Muscle layer of colon (tissue), 2 donors: ENCODE measurements around the gene ZNF710.
"Not testable (repeated sequence)": the region's sequence is repeated elsewhere in the genome, so short reads cannot be mapped to it uniquely, and the experiment has no call there.

Experiments
- H3K27ac ChIP-seq: one replicate; pipeline ENCODE4 v1.7.0; 2013; ENCODE audit warnings: low read depth, mild to moderate bottlenecking, low read length, moderate library complexity
- H3K27me3 ChIP-seq, 2 donors: one replicate each; pipeline ENCODE4 v1.7.0; 2013; ENCODE audit warnings: low read length in 2 of 2, mild to moderate bottlenecking in 2 of 2; ENCODE audit not compliant: insufficient read depth in 2 of 2, control insufficient read depth in 1 of 2
- H3K36me3 ChIP-seq: one replicate; pipeline ENCODE4 v1.7.0; 2013; ENCODE audit warnings: mild to moderate bottlenecking, low read length; ENCODE audit not compliant: insufficient read depth
- H3K4me1 ChIP-seq: one replicate; pipeline ENCODE4 v1.7.0; 2013; ENCODE audit warnings: mild to moderate bottlenecking, low read length; ENCODE audit not compliant: insufficient read depth
- H3K4me3 ChIP-seq, 2 donors: one replicate each; pipeline ENCODE4 v1.7.0; 2013; ENCODE audit warnings: low read length in 2 of 2, low read depth in 1 of 2, mild to moderate bottlenecking in 1 of 2, moderate library complexity in 1 of 2
- H3K9ac ChIP-seq: one replicate; pipeline ENCODE4 v1.7.0; 2013; ENCODE audit warnings: low read length
- H3K9me3 ChIP-seq: one replicate; pipeline ENCODE4 v1.7.0; 2013; ENCODE audit warnings: mild to moderate bottlenecking, low read length
- donor health status: abdominal sarcoma.
- donor health status: Adenocarcinoma of cecum.

Gene ZNF710, protein sequence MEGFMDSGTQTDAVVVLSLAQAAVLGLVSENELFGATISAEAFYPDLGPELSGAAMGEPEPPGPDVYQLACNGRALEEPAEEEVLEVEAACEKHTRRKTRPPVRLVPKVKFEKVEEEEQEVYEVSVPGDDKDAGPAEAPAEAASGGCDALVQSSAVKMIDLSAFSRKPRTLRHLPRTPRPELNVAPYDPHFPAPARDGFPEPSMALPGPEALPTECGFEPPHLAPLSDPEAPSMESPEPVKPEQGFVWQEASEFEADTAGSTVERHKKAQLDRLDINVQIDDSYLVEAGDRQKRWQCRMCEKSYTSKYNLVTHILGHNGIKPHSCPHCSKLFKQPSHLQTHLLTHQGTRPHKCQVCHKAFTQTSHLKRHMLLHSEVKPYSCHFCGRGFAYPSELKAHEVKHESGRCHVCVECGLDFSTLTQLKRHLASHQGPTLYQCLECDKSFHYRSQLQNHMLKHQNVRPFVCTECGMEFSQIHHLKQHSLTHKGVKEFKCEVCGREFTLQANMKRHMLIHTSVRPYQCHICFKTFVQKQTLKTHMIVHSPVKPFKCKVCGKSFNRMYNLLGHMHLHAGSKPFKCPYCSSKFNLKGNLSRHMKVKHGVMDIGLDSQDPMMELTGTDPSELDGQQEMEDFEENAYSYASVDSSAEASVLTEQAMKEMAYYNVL

DNA sequence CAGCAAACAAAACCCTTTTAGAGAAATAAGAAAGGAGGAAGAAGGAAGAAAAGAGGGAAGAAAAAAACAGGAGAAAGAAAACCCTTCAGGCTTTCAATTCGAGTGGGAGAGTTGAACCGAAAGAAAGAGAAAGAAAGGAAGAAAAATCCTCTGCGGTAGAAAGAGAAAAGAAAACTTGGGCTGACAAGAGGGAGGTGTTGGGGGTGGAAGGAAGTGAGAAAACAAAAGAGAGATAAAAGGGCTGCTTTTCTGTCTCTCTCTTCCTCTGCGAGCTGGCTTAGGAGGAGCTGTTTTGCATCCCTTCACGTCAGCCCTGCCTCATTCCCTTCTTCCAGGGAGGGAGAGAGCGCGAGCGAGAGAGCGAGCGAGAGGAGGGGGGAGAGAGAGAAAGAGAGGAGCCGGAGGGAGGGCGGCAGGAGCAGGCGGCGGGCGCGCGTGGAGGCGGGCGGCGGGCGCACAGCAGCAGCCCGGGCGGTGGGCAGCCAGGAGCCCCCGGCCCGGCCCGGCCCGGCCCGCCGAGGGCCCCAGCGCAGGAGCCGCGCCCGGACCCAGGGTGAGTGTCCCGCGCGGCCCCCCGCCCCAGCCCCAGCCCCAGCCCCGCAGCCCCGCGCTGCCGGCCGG, at the start of gene ZNF710:
Gene ZNF710 (plus strand): TSS at position 263 of the 621 bp plus-strand sequence. CDS start 65,814 bp downstream, outside the sequence.
- Histone ChIP-seq H3K4me1 (peaks cover 36% of the 10 kb centered on the region), H3K4me3 (peak within 1 kb of the TSS; percentile 65 to 75)

DNA sequence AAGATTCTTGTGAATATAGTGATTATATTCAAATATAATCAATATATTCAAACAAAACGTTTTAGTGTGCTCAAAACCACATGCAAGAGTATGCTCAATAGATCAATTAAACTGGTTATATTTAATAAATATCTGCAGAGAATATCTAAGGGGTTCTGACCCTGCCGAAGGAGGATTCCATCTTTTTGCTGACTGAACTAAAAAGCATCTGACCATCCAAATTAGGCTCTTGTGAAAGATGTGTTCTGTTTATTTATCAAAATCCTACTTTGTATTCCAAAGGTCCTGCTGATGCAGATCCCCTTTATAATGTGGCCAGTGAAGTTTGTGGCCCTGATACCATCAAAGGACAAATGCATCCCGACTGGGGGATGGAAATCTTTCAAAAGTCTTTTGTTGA, 46.6 kb upstream of the ZNF710 start:
- no peak overlapping the region for H3K9ac ChIP-seq
- H3K9me3 ChIP-seq: no peaks in the 10 kb centered on the region
- no peak overlapping the region for H3K4me3 ChIP-seq
- H3K36me3 ChIP-seq: no peaks in the 10 kb centered on the region
- no peaks in the 10 kb centered on the region for H3K27me3 ChIP-seq
- H3K4me1 ChIP-seq: no peaks in the 10 kb centered on the region
- no peak overlapping the region for H3K27ac ChIP-seq

More for the DNA sequence above, at the start of gene ZNF710:
- H3K9ac ChIP-seq: peak within 1 kb of the TSS; percentile 77
- no peaks in the 10 kb centered on the region for H3K27me3 ChIP-seq
- H3K27ac ChIP-seq: peak within 1 kb of the TSS; percentile 89
- H3K36me3 ChIP-seq: no peaks in the 10 kb centered on the region
- no peaks in the 10 kb centered on the region for H3K9me3 ChIP-seq

DNA sequence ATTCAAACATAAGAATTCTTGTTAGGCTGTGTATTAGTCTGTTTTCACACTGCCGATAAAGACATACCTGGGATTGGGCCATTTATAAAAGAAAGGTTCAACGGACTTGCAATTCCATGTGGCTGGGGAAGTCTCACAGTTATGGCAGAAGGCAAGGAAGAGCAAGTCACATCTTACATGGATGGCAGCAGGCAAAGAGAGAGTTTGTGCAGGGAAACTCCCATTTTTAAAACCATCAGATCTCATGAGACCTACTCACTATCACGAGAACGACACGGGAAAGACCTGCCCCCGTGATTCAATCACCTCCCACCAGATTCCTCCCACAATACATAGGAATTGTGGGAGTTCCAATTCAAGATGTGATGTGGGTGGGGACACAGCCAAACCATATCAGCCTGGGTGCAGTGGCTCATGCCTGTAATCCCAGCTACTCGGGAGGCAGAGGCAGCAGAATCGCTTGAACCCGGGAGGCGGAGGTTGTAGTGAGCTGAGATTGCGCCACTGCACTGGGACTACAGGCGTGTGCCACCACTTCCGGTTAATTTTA, 45.6 kb upstream of the ZNF710 start:
- not testable (repeated sequence) for H3K9ac ChIP-seq, H3K27me3 ChIP-seq, H3K36me3 ChIP-seq, H3K27ac ChIP-seq, H3K4me3 ChIP-seq, H3K9me3 ChIP-seq, H3K4me1 ChIP-seq

DNA sequence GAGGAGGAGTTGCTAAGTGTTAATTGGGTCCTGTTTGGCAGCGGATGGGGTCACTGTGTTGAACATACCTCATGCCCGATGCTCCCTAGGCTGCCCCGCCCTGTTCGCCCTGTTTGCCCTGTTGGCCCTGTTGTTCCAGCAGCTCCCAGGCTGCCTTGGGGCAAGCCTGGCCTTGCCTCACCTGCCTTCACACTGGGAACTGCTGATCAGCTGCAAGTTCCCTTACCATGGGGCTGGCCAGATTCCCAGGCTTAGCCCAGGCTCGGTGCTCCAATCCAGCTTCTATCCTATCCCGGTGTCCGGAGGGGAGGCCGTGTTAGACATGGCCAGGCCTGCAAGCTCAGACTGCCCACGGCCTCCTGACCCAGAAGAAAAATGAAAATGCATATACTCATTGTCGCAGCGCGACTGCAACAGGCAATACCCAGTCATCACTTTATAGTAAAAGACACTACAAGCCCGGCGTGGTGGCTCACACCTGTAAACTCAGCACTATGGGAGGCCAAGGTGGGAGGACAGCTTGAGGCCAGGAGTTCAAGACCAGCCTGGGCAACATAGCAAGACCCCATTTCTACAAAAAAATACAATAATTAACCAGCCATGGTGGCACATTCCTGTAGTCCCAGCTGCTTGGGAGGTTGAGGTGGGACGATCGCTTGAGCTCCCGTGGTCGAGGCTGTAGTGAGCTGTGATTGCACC, 42.9 kb upstream of the ZNF710 start:
- H3K4me3 ChIP-seq: no peak overlapping the region
- no peak overlapping the region for H3K27ac ChIP-seq
- no peak overlapping the region for H3K9ac ChIP-seq
- H3K4me1 ChIP-seq: no peaks in the 10 kb centered on the region
- H3K36me3 ChIP-seq: no peaks in the 10 kb centered on the region
- no peaks in the 10 kb centered on the region for H3K9me3 ChIP-seq
- no peaks in the 10 kb centered on the region for H3K27me3 ChIP-seq

DNA sequence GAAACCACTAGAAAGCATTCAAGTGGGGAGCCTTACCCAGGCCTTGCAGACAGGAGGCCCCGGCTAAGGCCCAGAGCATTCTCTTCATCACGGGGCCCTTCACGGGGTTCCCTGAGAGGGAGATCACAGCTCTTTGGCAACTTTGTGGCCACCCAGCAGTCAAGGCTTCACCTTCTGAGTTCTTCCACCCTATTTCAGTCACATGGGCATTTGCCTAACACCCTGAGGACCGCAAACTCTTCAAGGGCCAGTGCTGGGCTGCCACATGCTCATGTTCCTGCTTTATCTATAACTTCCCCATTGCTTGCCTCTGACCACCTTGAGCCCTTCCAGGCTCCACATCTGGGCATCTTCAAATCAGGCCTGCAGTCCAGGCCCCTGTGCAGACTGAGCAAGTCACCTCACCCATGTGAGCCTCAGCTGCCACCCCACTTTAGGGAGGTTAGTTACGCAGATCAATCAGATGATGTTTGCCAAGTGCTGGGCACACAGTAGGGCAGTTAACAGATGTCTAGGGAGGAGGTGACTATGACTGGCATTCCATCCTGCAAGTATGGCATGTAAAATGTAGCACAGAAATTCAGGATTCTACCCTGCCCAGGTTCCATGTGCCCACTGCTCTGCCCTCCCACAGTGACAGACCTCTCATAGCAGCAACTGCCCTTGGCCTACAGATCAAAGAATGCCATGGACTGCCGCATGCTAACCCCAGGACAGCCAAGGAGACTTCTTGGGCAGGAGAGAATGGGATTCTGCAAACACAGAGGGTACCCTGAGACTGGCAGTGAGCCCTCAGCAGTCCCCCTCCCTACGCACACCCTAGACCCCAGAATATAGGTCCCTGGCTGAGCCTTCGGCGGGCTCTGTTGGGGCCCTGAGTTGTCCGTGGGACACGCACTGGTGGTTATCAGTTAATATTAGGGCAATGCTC, 37.6 kb upstream of the ZNF710 start:
- Histone ChIP-seq H3K27ac (no peak overlapping the region), H3K9me3 (no peaks in the 10 kb centered on the region), H3K36me3 (no peaks in the 10 kb centered on the region), H3K27me3 (no peaks in the 10 kb centered on the region), H3K4me3 (no peak overlapping the region), H3K4me1 (no peaks in the 10 kb centered on the region), H3K9ac (no peak overlapping the region)

DNA sequence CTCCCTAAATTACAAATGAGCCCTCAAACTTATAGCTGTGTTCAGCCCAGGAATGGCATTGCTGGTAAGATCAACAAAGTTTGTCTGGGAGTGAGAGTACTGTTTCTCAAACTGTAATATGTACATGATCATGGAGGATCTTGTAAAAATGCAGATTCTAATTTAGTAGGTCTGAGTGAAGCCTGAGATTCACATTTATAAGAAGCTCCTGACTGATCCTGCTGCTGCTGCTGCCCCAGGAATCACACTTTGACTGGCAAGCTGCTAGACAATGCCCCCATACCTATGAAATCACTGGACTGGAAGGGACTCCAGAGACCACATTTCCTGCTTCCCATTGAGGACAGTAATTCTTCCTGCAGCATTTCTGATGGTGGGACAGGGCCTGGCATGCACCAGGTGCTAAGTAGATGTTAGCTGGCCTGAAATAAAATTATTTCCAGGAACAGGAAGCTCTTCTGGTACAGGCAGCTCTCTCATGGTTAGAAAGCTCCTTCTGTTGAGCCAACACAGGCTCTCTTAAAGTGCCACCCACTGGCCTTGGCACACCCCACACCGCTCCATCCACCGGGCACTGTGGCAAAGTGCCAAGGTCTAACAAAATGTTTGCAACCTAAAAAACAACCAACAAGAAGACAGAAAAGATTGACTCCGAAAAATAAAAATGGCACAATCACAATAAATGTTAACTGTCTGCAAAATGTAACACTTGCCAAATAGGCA, 36.7 kb upstream of the ZNF710 start:
- Histone ChIP-seq H3K4me3 (no peak overlapping the region), H3K9me3 (no peaks in the 10 kb centered on the region), H3K9ac (no peak overlapping the region), H3K4me1 (no peaks in the 10 kb centered on the region), H3K27ac (no peak overlapping the region), H3K27me3 (no peaks in the 10 kb centered on the region), H3K36me3 (no peaks in the 10 kb centered on the region)

DNA sequence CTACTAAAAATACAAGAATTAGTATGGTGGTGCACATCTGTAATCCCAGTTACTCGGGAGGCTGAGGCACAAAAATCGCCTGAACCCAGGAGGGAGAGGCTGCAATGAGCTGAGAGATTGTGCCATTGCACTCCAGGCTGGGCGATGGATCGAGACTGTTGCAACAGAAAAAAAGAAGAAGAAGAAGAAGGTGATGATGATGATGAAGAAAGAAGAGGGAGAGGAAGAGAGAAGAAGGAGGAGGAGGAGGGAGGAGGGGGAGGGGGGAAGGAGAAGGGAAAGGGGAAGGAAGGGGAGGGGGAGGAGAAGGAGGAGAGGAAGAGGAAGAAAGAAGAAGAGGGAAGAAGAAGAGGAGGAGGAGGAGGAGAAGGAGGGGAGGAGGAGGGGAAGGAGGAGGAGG, 33.2 kb upstream of the ZNF710 start:
- Histone ChIP-seq H3K9me3 (no peaks in the 10 kb centered on the region), H3K9ac (no peak overlapping the region), H3K4me1 (no peaks in the 10 kb centered on the region), H3K27me3 (no peaks in the 10 kb centered on the region), H3K36me3 (no peaks in the 10 kb centered on the region), H3K4me3 (no peak overlapping the region), H3K27ac (no peak overlapping the region)

DNA sequence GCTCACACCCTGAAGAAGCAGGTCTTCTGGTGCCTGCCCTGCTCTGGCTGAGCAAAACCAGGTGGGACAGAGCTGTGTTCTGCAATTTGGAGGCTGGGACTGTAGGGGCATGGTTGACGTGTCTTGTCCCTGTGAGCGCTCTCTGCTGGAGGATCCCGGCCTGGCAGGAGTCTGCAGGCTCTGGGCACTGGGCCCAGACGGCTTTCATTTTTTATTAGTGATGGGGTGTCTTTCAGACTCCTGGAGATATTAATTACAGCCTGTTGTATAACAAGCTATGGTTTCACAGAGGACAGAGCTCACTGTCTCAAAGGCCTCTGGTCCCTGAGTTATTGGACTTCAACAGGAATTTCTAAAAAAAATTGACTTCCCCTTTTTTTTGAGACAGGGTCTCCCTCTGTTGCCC, 29.5 kb upstream of the ZNF710 start:
- H3K27me3 ChIP-seq: no peaks in the 10 kb centered on the region
- H3K9me3 ChIP-seq: no peaks in the 10 kb centered on the region
- no peak overlapping the region for H3K9ac ChIP-seq
- no peak overlapping the region for H3K4me3 ChIP-seq
- no peaks in the 10 kb centered on the region for H3K4me1 ChIP-seq
- no peak overlapping the region for H3K27ac ChIP-seq
- no peaks in the 10 kb centered on the region for H3K36me3 ChIP-seq

DNA sequence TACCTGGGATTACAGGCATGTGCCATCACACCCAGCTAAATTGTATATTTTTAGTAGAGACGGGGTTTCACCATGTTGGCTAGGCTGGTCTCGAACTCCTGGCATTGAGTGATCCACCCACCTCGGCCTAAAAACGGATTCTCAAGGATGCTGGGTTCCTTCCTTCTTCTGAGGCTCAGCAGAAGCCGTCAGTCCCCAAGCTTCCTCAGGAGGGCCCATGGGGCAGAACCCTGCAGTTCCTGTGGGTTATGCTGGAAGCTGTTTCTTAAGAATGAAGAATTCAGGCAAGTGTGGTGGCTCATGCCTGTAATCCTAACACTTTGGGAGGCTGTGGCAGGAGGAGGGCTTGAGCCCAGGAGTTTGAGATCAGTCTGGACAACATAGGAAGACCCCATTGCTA, 29.0 kb upstream of the ZNF710 start:
- H3K27me3 ChIP-seq: no peaks in the 10 kb centered on the region
- H3K4me1 ChIP-seq: no peaks in the 10 kb centered on the region
- no peaks in the 10 kb centered on the region for H3K9me3 ChIP-seq
- H3K27ac ChIP-seq: no peak overlapping the region
- H3K4me3 ChIP-seq: no peak overlapping the region
- H3K36me3 ChIP-seq: no peaks in the 10 kb centered on the region
- H3K9ac ChIP-seq: no peak overlapping the region
